Parathyroid adenoma (tissue), 2 donors: ENCODE measurements around the gene SLC25A43.

Experiments used
- H2AFZ ChIP-seq: fragments of 300-600 bp; sonication (generic); one replicate; pipeline ENCODE4 v1.7.0; 2017; ENCODE audit warnings: antibody characterized with exemption, mild to moderate bottlenecking
- H3K27ac ChIP-seq: fragments of 300-600 bp; sonication (generic); one replicate; pipeline ENCODE4 v1.7.0; 2017
- H3K27me3 ChIP-seq: fragments of 300-600 bp; sonication (generic); one replicate; pipeline ENCODE4 v1.7.0; 2017; ENCODE audit warnings: low read length; ENCODE audit not compliant: control insufficient read depth, insufficient read depth
- H3K36me3 ChIP-seq: fragments of 300-600 bp; sonication (generic); one replicate; pipeline ENCODE4 v1.7.0; 2017; ENCODE audit warnings: low read length; ENCODE audit not compliant: control insufficient read depth, insufficient read depth
- H3K4me1 ChIP-seq: fragments of 300-600 bp; sonication (generic); one replicate; pipeline ENCODE4 v1.7.0; 2017; ENCODE audit warnings: control low read depth
- H3K4me2 ChIP-seq: fragments of 300-600 bp; sonication (generic); one replicate; pipeline ENCODE4 v1.7.0; 2017; ENCODE audit warnings: low read length
- H3K4me3 ChIP-seq: fragments of 300-600 bp; sonication (generic); one replicate; pipeline ENCODE4 v1.7.0; 2017; ENCODE audit warnings: low read depth, low read length
- H3K79me2 ChIP-seq: fragments of 300-600 bp; sonication (generic); one replicate; pipeline ENCODE4 v1.7.0; 2017; ENCODE audit warnings: control low read depth
- H3K9ac ChIP-seq: fragments of 300-600 bp; sonication (generic); one replicate; pipeline ENCODE4 v1.7.0; 2017; ENCODE audit warnings: mild to moderate bottlenecking
- H3K9me3 ChIP-seq: fragments of 300-600 bp; sonication (generic); one replicate; pipeline ENCODE4 v1.7.0; 2017; ENCODE audit warnings: low read length; ENCODE audit not compliant: control insufficient read depth
- CTCF ChIP-seq: fragments of 300-600 bp; sonication (generic); IDR thresholded peaks from one replicate; pipeline ENCODE4 v1.7.0; 2017; ENCODE audit warnings: antibody characterized with exemption, mild to moderate bottlenecking
- donor health status: primary hyperparathyroidism.

SLC25A43 gene

GRCh38 chrX:119389214-119389613, 9.9 kb upstream of the SLC25A43 start:
- H3K27ac ChIP-seq, result no peak overlapping the region
- H3K9ac ChIP-seq, result no peak overlapping the region
- H3K36me3 ChIP-seq, result no peaks in the 10 kb centered on the region
- H3K4me1 ChIP-seq, result no peaks in the 10 kb centered on the region
- no peak overlapping the region for H3K4me3 ChIP-seq
- no peak overlapping the region for H3K4me2 ChIP-seq
- H2AFZ ChIP-seq, result no peak overlapping the region
- no peaks in the 10 kb centered on the region for H3K9me3 ChIP-seq
- no peak for TF ChIP-seq CTCF
- no peaks in the 10 kb centered on the region for H3K79me2 ChIP-seq
- no peaks in the 10 kb centered on the region for H3K27me3 ChIP-seq

DNA sequence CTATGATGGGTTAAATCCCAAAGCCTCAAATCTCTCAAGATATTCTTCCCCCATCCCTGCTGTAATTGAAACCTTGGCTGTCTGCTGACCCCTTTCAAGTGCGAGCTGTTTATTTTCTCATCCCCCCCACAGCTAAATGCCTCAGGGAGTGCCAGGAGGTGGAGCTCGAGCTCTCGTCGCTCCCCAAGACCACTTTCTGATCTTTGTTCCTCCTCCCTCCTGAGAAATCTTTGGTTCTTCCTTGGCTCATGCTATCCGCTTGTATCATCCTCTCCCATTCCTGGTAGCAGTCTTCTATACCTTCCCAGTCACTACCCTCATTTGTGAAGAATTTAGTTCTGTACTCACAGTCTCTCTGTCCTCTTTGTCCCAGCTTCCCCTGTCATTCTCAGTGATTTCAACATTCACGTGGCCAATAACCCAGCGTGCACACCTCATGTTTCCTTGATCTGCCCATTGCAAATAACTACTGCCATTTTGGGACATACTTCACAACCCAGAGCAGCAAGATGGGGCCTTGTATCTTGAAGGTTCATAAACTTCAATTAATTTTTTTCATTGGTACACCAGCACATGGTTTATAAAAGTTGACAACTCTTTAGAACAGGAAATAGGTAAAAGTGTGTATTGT, 9.2 kb upstream of the SLC25A43 start:
- no peak overlapping the region for H3K4me2 ChIP-seq
- H3K36me3 ChIP-seq, result no peaks in the 10 kb centered on the region
- H2AFZ ChIP-seq, result no peak overlapping the region
- H3K9me3 ChIP-seq, result no peaks in the 10 kb centered on the region
- TF ChIP-seq CTCF, result no peak
- no peak overlapping the region for H3K4me3 ChIP-seq
- H3K27me3 ChIP-seq, result no peaks in the 10 kb centered on the region
- H3K4me1 ChIP-seq, result no peaks in the 10 kb centered on the region
- H3K27ac ChIP-seq, result no peak overlapping the region
- no peaks in the 10 kb centered on the region for H3K79me2 ChIP-seq
- H3K9ac ChIP-seq, result no peak overlapping the region

- Histone ChIP-seq H3K4me3 (no peak overlapping the region), H3K79me2 (no peaks in the 10 kb centered on the region), H3K27me3 (no peaks in the 10 kb centered on the region), H3K36me3 (no peaks in the 10 kb centered on the region), H3K9ac (no peak overlapping the region), H2AFZ (no peak overlapping the region), H3K9me3 (no peaks in the 10 kb centered on the region), H3K4me1 (no peaks in the 10 kb centered on the region), H3K27ac (no peak overlapping the region), H3K4me2 (no peak overlapping the region)
- no peak for TF ChIP-seq CTCF
Measured at GRCh38 chrX:119391279-119391678, 7.9 kb upstream of the SLC25A43 start.

- no peak overlapping the region for H3K4me2 ChIP-seq
- no peak for TF ChIP-seq CTCF
- no peaks in the 10 kb centered on the region for H3K79me2 ChIP-seq
Measured at GRCh38 chrX:119393144-119393543, 6.0 kb upstream of the SLC25A43 start.

GRCh38 chrX:119398587-119398973, 556 bp upstream of the SLC25A43 start:
- no peaks in the 10 kb centered on the region for H3K9me3 ChIP-seq
- peak overlapping the region; percentile 49 for H3K4me3 ChIP-seq
- H3K4me1 ChIP-seq, result no peaks in the 10 kb centered on the region
- TF ChIP-seq CTCF, result no peak
- no peak overlapping the region for H3K9ac ChIP-seq
- peak overlapping the region; percentile 63 for H2AFZ ChIP-seq
- no peaks in the 10 kb centered on the region for H3K79me2 ChIP-seq
- H3K27me3 ChIP-seq, result no peaks in the 10 kb centered on the region
- H3K4me2 ChIP-seq, result peak overlapping the region; percentile 66
- H3K36me3 ChIP-seq, result no peaks in the 10 kb centered on the region
- H3K27ac ChIP-seq, result no peak overlapping the region

More at GRCh38 chrX:119393144-119393543, 6.0 kb upstream of the SLC25A43 start:
- Histone ChIP-seq H3K9me3 (no peaks in the 10 kb centered on the region), H3K36me3 (no peaks in the 10 kb centered on the region), H3K4me1 (no peaks in the 10 kb centered on the region), H2AFZ (no peak overlapping the region), H3K27me3 (no peaks in the 10 kb centered on the region), H3K9ac (no peak overlapping the region), H3K4me3 (no peak overlapping the region), H3K27ac (no peak overlapping the region)
